ENCODE measurements around the gene CES1. TPM values are rescaled to one million over a fixed set of nuclear protein-coding genes. Genes with fewer than 3 reads are reported as not detected.
"Not testable (repeated sequence)": the region's sequence is repeated elsewhere in the genome, so short reads cannot be mapped to it uniquely, and the experiment has no call there.

The CES1 gene
- total RNA-seq, 1 donor from 2014 or later, result 323 TPM

GRCh38 chr16:55756963-55757362 lies 75.9 kb downstream of the CES1 start:
- DNase-seq (no peak), ATAC-seq (peak in 1 of 2 donors; percentile 38)
- H3K27me3 ChIP-seq (ENCODE audit: low read depth), result no peaks in the 10 kb centered on the region
- H3K4me3 ChIP-seq, result no peak overlapping the region
- intact Hi-C loops (cut with DNase I), result no loop called here
- H3K4me1 ChIP-seq, result no peaks in the 10 kb centered on the region
- no peaks in the 10 kb centered on the region for H3K36me3 ChIP-seq
- H3K9me3 ChIP-seq, result peaks cover 5% of the 10 kb centered on the region
- H3K27ac ChIP-seq, result no peak overlapping the region
- TF ChIP-seq CTCF (IDR thresholded peaks at IDR 0.05), result no peak

GRCh38 chr16:55754056-55754455 lies 78.8 kb downstream of the CES1 start:
- H3K9me3 ChIP-seq, result peaks cover 5% of the 10 kb centered on the region
- intact Hi-C loops (cut with DNase I), result no loop called here
- H3K36me3 ChIP-seq, result no peaks in the 10 kb centered on the region
- no peaks in the 10 kb centered on the region for H3K27me3 ChIP-seq (ENCODE audit: low read depth)
- H3K4me1 ChIP-seq, result no peaks in the 10 kb centered on the region
- DNase-seq (no peak), ATAC-seq (peak; percentile 70 to 82)
- H3K27ac ChIP-seq, result no peak overlapping the region
- H3K4me3 ChIP-seq, result no peak overlapping the region
- no peak for TF ChIP-seq CTCF (IDR thresholded peaks at IDR 0.05)

- ATAC-seq; H3K36me3 ChIP-seq; H3K4me3 ChIP-seq; H3K27me3 ChIP-seq (ENCODE audit: low read depth); H3K4me1 ChIP-seq; H3K9me3 ChIP-seq; DNase-seq; H3K27ac ChIP-seq; intact Hi-C loops (cut with DNase I): not testable (repeated sequence)
These were observed 79.7 kb downstream of the CES1 start for GRCh38 chr16:55753145-55753631.

Other genes starting within 250 kb of the CES1 start
- not detected for gene SLC6A2, start 177.1 kb downstream of the CES1 start, total RNA-seq
- not detected for gene CES5A, start 42.3 kb upstream of the CES1 start, total RNA-seq